H1 (cell line): Measurements from ENCODE around the gene CLDN14.
"Not testable (repeated sequence)": the region's sequence is repeated elsewhere in the genome, so short reads cannot be mapped to it uniquely, and the experiment has no call there.

Source experiments
- CEBPB ChIP-seq: IDR thresholded peaks from 2 replicates; pipeline ENCODE4 v1.6.1; 2012; ENCODE audit warnings: low read depth, low read length
- CTCF ChIP-seq, 3 experiments: IDR thresholded peaks; 1 replicate in 2 of 3; 2 replicates in 1 of 3; pipeline versions ENCODE4 v1.5.1 to v1.6.1; 2011; ENCODE audit warnings: low read length in 3 of 3, mild to moderate bottlenecking in 3 of 3, inconsistent platforms in 2 of 3, low read depth in 1 of 3, moderate library complexity in 1 of 3; ENCODE audit not compliant: insufficient read depth in 1 of 3; ENCODE audit errors: control extremely low read depth in 1 of 3
- POLR2AphosphoS5 ChIP-seq: IDR thresholded peaks from 2 replicates; pipeline ENCODE4 v1.6.1; 2011; ENCODE audit warnings: low read depth, low read length

- not testable (repeated sequence) for TF ChIP-seq POLR2AphosphoS5; CTCF (IDR thresholded peaks at IDR 0.05; ENCODE audit: control extremely low read depth in 1 of 3, insufficient read depth in 1 of 3, low read depth in 1 of 3, low read length in 3 of 3); CEBPB
These were observed 3.4 kb downstream of the CLDN14 start for GRCh38 chr21:36476541-36476940.
